ENCODE results near the gene PDGFA.

The PDGFA gene

DNA sequence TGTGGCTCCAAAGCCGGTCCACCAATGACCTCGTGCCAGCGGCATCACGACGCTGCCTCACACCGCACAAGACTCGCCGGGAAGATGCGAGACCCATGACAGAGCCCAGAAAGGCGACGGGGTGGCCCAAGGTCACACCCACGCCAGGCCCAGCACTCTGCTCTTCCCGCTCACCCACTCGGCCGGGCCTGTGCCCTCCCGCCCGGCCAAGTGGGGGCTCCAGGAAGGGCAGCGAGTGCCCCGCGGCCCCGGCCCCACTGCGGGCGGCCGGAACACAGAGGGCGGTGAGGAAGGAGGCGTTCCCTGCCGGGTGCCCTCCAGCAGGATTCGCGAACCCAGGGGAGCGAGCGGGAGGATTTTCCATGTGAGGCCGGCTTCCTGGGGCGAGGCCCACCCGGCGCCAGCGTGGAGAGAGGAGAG is 56.3 kb downstream of the PDGFA start:
- no peak overlapping the region for H3K9ac ChIP-seq (ENCODE audit: insufficient read length)
- no peak overlapping the region for H3K4me3 ChIP-seq
- H3K9me3 ChIP-seq (ENCODE audit: low read depth, low read length): no peaks in the 10 kb centered on the region
- H3K36me3 ChIP-seq (ENCODE audit: insufficient read depth, low read length): no peaks in the 10 kb centered on the region
- no peak for DNase-seq (ENCODE audit: low read depth, low spot score)
- H3K27ac ChIP-seq: no peak overlapping the region
- TF ChIP-seq EZH2 (IDR thresholded peaks at IDR 0.05): no peak
- TF ChIP-seq FOXP2 (optimal IDR thresholded peaks at IDR 0.05; ENCODE audit: control extremely low read depth, extremely low read length, insufficient read depth): no peak
- no peak for TF ChIP-seq POLR2AphosphoS5 (IDR thresholded peaks at IDR 0.05; ENCODE audit: borderline replicate concordance, low read depth, low read length)

DNA sequence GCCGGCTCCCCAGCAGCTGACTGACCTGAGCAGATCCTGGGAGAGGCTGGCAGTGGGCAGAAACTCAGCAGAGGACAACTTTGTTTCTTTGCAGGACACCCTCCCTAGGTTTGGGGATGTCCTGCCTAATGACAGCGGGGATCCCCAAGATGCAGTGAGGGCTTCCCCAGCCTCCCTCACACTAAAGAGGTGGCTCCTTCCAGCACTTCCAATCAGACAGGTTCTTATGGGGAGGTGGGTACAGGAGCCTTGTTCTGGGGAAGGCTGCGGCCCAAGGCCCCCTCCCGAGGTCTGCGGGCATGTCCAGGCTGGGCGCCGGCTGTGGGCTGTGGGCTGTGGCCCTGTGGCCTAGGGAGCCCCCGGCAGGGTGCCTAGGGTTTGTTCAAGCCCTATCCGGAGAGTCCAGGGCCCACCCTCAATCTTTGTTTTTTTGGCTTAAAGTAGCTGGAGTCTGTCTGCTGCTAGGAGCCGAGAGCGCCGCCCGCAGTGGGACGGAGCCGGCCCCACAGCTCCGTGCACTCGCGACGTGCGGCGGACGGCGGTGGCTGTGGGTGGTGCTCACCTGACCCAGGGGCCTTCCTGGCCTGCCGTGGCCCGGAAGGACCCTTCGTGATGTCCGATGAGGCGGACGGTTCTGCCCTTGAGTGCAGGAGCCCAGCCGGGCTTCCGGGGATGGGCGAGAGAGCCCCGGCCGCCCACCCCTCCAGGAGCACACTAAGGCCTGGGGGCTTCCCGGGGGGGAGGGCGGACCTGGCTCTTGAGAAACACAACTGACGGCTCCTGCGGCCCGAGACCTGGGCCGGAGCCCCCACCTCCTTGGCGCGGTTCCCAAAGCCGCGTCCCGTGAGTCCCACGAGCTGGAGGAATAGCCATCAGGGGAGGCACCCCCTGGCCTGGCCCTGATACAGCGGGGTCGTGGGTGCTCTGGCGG is 57.2 kb downstream of the PDGFA start:
- H3K4me3 ChIP-seq: no peak overlapping the region
- no peaks in the 10 kb centered on the region for H3K36me3 ChIP-seq (ENCODE audit: insufficient read depth, low read length)
- no peak overlapping the region for H3K27ac ChIP-seq
- H3K9ac ChIP-seq (ENCODE audit: insufficient read length): no peak overlapping the region
- TF ChIP-seq EZH2 (IDR thresholded peaks at IDR 0.05): no peak
- TF ChIP-seq POLR2AphosphoS5 (IDR thresholded peaks at IDR 0.05; ENCODE audit: borderline replicate concordance, low read depth, low read length): no peak
- TF ChIP-seq FOXP2 (optimal IDR thresholded peaks at IDR 0.05; ENCODE audit: control extremely low read depth, extremely low read length, insufficient read depth): no peak
- no peak for DNase-seq (ENCODE audit: low read depth, low spot score)
- no peaks in the 10 kb centered on the region for H3K9me3 ChIP-seq (ENCODE audit: low read depth, low read length)

DNA sequence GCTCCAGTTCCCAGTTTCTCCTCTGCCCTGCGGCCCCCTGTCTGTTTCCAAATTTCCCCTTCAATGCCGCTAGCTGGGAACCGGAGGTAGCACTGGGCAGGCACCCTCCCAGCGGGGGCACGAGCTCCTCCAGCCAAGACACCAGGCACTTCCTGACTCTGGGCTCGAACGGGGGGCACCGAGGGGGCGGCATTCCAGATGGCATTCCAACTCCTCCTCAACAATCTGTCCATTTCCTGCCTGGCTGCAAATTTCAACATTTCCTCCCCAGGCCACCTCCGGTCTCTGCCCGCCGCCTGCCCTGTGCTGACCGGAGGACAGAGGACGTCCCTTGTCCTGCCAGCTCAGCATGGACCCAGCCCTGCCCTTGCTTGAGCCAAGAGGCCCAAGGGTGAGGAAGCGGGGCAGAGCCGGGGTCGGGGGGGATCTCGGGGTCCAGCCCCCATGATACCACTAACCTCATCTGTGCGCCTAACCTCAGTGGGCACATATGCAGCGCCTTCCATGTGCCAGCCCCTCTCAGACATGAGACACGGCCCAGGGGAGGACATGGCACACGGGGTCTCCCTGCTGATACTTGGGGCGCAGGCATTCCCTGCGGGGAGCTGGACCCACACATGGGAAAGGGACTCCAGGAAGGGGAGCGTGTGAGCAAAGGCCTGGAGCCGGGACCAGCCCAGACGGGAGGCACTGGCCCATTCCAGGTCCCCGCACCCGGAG is 58.0 kb downstream of the PDGFA start:
- Histone ChIP-seq H3K27ac (no peak overlapping the region), H3K9ac (ENCODE audit: insufficient read length) (no peak overlapping the region), H3K9me3 (ENCODE audit: low read depth, low read length) (no peaks in the 10 kb centered on the region), H3K36me3 (ENCODE audit: insufficient read depth, low read length) (no peaks in the 10 kb centered on the region), H3K4me3 (no peak overlapping the region)
- no peak for TF ChIP-seq FOXP2 (optimal IDR thresholded peaks at IDR 0.05; ENCODE audit: control extremely low read depth, extremely low read length, insufficient read depth)
- no peak for TF ChIP-seq EZH2 (IDR thresholded peaks at IDR 0.05)
- TF ChIP-seq POLR2AphosphoS5 (IDR thresholded peaks at IDR 0.05; ENCODE audit: borderline replicate concordance, low read depth, low read length): no peak
- DNase-seq (ENCODE audit: low read depth, low spot score): no peak

DNA sequence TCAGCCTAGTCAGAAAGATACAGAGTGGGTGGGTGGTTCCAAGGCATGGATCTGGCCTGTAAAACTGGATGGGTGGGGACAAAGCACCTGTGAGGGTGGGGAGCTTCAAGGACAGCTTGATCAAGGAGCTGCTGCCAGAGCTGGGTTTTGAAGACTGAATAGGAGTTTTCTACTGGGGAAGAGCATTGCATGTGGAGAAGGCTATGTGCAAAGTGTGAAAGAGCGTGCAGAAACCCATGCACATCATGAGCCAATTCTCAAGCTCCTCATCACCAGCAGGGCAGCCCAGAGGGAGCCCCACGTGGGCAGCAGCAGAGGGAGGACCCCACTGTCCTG is 58.6 kb downstream of the PDGFA start:
- no peaks in the 10 kb centered on the region for H3K36me3 ChIP-seq (ENCODE audit: insufficient read depth, low read length)
- no peak for DNase-seq (ENCODE audit: low read depth, low spot score)
- H3K4me3 ChIP-seq: no peak overlapping the region
- H3K9me3 ChIP-seq (ENCODE audit: low read depth, low read length): no peaks in the 10 kb centered on the region
- TF ChIP-seq POLR2AphosphoS5 (IDR thresholded peaks at IDR 0.05; ENCODE audit: borderline replicate concordance, low read depth, low read length) (no peak), FOXP2 (optimal IDR thresholded peaks at IDR 0.05; ENCODE audit: control extremely low read depth, extremely low read length, insufficient read depth) (no peak), EZH2 (IDR thresholded peaks at IDR 0.05) (no peak)
- no peak overlapping the region for H3K27ac ChIP-seq
- H3K9ac ChIP-seq (ENCODE audit: insufficient read length): no peak overlapping the region

DNA sequence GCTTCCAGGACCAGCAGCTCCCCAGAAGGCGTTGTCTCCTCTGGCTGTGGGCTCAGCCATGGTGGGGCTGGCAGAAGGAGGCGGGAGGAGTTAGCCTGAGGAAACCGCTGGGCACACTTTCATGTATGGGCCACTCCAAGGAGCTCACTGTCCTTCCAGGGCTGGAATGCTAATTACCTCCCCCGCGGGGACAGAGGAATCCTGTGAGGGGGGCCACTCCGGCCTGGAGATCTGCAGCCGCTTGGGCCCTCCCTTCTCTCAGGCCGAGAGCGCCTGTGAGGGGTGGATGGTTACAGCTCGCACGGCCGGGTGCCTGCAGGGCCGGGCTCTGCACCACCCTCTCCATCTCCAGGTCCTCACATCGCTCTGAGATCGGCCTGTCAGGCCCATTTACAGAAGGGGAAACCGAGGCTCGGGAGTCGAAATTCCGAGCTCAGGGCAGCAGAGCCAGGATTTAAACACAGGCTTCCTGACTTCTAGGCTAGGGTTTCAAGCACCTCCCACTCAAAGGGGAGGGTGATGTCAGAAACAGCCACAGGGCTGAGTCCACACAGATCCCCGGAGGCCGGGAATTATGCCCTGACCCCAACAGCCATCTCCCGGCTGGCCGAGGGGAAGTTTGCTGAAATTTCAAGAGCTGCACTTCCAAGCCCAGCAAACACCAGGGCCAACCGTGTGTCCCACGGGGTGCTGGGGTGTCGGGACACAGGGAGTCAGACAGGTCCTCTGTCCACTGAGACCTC is 59.1 kb downstream of the PDGFA start:
- no peaks in the 10 kb centered on the region for H3K36me3 ChIP-seq (ENCODE audit: insufficient read depth, low read length)
- TF ChIP-seq FOXP2 (optimal IDR thresholded peaks at IDR 0.05; ENCODE audit: control extremely low read depth, extremely low read length, insufficient read depth): no peak
- no peak for TF ChIP-seq POLR2AphosphoS5 (IDR thresholded peaks at IDR 0.05; ENCODE audit: borderline replicate concordance, low read depth, low read length)
- no peak for TF ChIP-seq EZH2 (IDR thresholded peaks at IDR 0.05)
- H3K9me3 ChIP-seq (ENCODE audit: low read depth, low read length): no peaks in the 10 kb centered on the region
- H3K4me3 ChIP-seq: no peak overlapping the region
- H3K9ac ChIP-seq (ENCODE audit: insufficient read length): no peak overlapping the region
- H3K27ac ChIP-seq: no peak overlapping the region
- DNase-seq (ENCODE audit: low read depth, low spot score): no peak

DNA sequence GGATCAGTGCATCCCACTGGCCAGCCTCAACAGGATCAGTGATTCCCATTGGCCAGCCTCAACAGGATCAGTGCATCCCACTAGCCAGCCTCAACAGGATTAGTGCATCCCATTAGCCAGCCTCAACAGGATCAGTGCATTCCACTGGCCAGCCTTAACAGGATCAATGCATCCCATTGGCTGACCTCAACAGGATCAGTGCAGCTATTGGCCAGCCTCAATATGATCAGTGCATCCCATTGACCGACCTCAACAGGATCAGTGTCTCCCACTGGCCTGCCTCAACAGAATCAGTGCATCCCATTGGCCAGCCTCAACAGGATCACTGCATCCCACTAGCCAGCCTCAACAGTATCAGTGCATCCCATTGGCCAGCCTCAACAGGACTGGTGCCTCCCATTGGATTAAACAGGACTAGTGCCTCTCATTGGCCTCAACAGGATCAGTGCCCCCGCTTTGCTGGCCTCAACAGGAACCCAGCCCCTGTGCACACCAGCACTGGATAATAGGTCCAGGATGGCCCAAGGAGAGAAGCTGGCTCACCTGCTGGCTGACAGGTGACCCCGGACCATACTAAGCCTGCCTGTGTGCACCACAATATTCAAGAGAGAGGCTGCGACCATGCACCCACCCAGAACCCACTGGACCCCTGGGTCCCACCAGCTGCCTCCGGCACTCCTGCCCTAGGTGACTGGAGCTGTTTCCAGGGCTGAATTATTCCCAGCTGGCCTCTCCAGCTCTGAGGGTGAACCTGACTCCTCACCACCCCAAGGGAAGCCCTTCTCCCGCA is 59.9 kb downstream of the PDGFA start:
- no peak overlapping the region for H3K4me3 ChIP-seq
- no peak for DNase-seq (ENCODE audit: low read depth, low spot score)
- no peak overlapping the region for H3K27ac ChIP-seq
- no peak overlapping the region for H3K9ac ChIP-seq (ENCODE audit: insufficient read length)
- no peak for TF ChIP-seq POLR2AphosphoS5 (IDR thresholded peaks at IDR 0.05; ENCODE audit: borderline replicate concordance, low read depth, low read length)
- TF ChIP-seq EZH2 (IDR thresholded peaks at IDR 0.05): no peak
- TF ChIP-seq FOXP2 (optimal IDR thresholded peaks at IDR 0.05; ENCODE audit: control extremely low read depth, extremely low read length, insufficient read depth): no peak
- H3K9me3 ChIP-seq (ENCODE audit: low read depth, low read length): no peaks in the 10 kb centered on the region
- no peaks in the 10 kb centered on the region for H3K36me3 ChIP-seq (ENCODE audit: insufficient read depth, low read length)

DNA sequence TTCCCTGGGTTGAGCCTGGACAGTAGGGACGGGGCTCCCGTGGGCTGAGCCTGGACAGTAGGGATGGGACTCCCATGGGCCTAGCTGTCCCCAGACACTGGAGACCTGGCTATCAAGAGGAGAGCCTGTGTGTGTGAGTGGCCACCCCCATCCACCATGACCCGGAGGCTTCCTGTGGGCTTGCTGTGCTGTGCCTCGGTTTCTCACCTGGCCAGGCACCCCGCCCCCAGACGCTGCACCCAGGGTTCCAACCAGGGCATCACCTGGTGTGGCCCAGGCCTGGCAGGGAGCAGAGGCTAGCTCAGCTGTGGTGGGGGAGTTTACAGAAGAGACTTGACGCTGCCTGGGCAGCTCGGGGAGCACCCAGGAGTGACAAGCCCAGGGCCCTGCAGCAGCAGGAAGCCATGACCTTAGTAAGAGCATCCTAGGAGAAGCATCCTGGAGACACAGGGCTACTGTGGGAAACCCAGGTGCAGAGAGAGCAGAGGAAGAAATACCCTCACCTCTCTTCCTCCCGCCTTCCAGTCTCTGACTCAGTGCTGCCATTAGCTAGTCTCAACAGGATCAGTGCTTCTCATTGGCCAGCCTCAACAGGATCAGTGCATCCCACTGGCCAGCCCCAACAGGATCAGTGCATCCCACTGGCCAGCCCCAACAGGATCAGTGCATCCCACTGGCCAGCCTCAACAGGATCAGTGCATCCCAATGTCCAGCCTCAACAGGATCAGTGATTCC is 61.0 kb downstream of the PDGFA start:
- no peak for DNase-seq (ENCODE audit: low read depth, low spot score)
- Histone ChIP-seq H3K4me3 (no peak overlapping the region), H3K36me3 (ENCODE audit: insufficient read depth, low read length) (no peaks in the 10 kb centered on the region), H3K9ac (ENCODE audit: insufficient read length) (no peak overlapping the region), H3K27ac (no peak overlapping the region), H3K9me3 (ENCODE audit: low read depth, low read length) (no peaks in the 10 kb centered on the region)
- TF ChIP-seq FOXP2 (optimal IDR thresholded peaks at IDR 0.05; ENCODE audit: control extremely low read depth, extremely low read length, insufficient read depth) (no peak), EZH2 (IDR thresholded peaks at IDR 0.05) (no peak), POLR2AphosphoS5 (IDR thresholded peaks at IDR 0.05; ENCODE audit: borderline replicate concordance, low read depth, low read length) (no peak)

All from SK-N-MC (cell line).